GM06990 (cell line): ENCODE data around the gene GPR55.

Source experiments
- DNase-seq: peaks from one replicate; pipeline ENCODE4 v3.0.0-alpha.2; 2011; ENCODE audit not compliant: insufficient read length; ENCODE audit errors: extremely low read depth
- H3K27me3 ChIP-seq: replicated peaks from 2 replicates; pipeline ENCODE4 v1.6.0; 2011; ENCODE audit warnings: low read length; ENCODE audit not compliant: control insufficient read depth, insufficient read depth
- H3K36me3 ChIP-seq: 2 replicates; pipeline ENCODE4 v1.5.1; 2011; ENCODE audit warnings: low read length; ENCODE audit not compliant: control insufficient read depth, insufficient read depth
- H3K4me3 ChIP-seq: replicated peaks from 2 replicates; pipeline ENCODE4 v1.5.1; 2011; ENCODE audit warnings: low read depth, mild to moderate bottlenecking, control low read depth, low read length
- TF ChIP-seq, protein P1 (sequence below): IDR thresholded peaks from 2 replicates; pipeline ENCODE4 v1.5.1; 2011; ENCODE audit warnings: low read length, control low read depth, mild to moderate bottlenecking, inconsistent platforms; ENCODE audit not compliant: insufficient read depth, poor library complexity, severe bottlenecking

The GPR55 gene

DNA sequence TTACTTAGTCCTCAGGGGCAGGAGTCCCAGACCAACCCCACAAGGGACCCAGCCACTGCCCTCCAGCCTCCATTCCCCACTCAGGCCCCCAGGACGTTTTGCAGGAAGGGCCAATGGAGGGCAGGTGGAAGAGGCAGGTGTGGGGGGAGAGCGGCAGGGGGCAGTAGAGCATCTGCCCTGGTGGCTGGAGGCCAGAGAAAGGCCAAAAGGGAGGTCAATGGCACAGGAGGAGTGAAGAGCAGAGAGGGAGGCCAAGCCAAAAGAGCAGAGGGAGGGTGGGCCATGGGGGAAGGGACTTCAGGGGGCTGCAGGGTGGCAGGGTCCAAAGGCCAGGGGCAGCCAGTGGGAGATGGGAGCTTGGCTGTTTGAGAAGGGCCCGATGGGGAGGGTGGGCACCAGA lies 17.3 kb upstream of the GPR55 start:
- TF ChIP-seq, protein P1, sequence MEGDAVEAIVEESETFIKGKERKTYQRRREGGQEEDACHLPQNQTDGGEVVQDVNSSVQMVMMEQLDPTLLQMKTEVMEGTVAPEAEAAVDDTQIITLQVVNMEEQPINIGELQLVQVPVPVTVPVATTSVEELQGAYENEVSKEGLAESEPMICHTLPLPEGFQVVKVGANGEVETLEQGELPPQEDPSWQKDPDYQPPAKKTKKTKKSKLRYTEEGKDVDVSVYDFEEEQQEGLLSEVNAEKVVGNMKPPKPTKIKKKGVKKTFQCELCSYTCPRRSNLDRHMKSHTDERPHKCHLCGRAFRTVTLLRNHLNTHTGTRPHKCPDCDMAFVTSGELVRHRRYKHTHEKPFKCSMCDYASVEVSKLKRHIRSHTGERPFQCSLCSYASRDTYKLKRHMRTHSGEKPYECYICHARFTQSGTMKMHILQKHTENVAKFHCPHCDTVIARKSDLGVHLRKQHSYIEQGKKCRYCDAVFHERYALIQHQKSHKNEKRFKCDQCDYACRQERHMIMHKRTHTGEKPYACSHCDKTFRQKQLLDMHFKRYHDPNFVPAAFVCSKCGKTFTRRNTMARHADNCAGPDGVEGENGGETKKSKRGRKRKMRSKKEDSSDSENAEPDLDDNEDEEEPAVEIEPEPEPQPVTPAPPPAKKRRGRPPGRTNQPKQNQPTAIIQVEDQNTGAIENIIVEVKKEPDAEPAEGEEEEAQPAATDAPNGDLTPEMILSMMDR: peak; percentile 81
- no peaks in the 10 kb centered on the region; the same call in 1 of the 2 replicates for H3K36me3 ChIP-seq
- DNase-seq: no peak
- H3K27me3 ChIP-seq: no peaks in the 10 kb centered on the region
- H3K4me3 ChIP-seq: no peak overlapping the region

DNA sequence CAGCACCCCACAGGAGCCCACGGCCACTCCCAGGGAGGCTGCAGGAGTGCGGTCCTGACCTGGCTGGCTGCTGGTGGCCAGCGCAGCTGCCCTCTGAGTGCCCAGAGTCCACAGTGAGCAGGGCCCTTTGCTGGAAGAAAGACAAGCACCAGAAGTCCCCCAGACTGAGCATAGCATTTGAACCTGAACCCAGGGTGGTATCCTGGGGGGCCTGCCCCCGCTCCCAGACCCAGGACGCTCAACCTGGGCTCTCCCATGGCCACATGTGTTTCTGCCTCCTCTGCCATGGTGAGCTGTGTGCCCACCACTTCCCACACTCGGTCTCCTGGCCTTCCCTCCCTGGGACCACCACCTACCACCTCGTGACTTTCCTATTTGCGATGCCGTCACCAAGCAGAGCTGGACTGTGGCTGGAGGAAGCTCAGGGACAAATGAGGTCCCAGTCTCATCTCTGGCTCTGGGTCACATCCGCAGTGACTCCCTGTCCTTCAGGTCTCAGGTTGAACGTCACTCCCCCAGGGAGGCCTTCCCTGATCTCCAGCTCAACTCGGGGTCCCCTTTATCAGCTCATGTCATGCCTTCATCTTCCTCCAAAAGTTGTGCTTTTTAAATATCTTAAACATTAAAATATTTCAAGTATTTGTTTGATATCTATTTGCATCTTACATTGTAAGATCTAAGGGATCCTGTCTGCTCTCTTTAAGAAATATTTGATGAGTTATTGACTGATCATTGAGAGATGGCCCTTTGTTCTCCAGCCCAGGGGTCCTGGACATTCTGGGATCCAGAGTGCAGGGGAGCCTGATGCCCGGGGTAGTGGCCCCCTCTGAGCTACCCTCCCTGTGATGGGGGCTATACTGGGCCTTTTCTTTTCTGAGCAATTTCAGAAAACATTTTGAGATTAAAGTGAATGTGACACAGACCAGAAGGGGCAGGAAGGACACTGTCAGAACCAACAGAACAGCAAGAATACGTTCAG lies 16.4 kb upstream of the GPR55 start:
- Histone ChIP-seq H3K27me3 (no peaks in the 10 kb centered on the region), H3K36me3 (no peaks in the 10 kb centered on the region; the same call in 1 of the 2 replicates), H3K4me3 (no peak overlapping the region)
- TF ChIP-seq, protein P1: no peak
- DNase-seq: no peak

DNA sequence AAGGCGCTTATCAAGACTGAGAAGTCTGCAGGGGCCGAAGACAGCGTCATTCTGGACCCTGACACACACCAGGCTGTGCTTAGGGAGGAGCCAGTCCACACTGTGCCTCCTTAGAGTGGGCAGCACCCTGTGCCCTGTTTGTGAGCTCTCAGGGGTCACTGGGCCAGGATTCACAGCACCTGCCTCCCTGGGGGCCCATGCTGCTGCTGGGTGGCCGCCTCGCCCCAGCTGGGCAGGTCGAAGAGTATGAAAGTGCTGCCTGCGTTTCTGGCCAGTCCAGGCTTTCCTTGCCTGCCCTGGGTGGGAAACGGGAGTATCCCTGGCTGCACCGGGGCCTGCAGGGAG lies 15.4 kb upstream of the GPR55 start:
- TF ChIP-seq, protein P1: no peak
- DNase-seq: no peak
- Histone ChIP-seq H3K4me3 (no peak overlapping the region), H3K36me3 (no peaks in the 10 kb centered on the region; the same call in 1 of the 2 replicates), H3K27me3 (no peaks in the 10 kb centered on the region)

DNA sequence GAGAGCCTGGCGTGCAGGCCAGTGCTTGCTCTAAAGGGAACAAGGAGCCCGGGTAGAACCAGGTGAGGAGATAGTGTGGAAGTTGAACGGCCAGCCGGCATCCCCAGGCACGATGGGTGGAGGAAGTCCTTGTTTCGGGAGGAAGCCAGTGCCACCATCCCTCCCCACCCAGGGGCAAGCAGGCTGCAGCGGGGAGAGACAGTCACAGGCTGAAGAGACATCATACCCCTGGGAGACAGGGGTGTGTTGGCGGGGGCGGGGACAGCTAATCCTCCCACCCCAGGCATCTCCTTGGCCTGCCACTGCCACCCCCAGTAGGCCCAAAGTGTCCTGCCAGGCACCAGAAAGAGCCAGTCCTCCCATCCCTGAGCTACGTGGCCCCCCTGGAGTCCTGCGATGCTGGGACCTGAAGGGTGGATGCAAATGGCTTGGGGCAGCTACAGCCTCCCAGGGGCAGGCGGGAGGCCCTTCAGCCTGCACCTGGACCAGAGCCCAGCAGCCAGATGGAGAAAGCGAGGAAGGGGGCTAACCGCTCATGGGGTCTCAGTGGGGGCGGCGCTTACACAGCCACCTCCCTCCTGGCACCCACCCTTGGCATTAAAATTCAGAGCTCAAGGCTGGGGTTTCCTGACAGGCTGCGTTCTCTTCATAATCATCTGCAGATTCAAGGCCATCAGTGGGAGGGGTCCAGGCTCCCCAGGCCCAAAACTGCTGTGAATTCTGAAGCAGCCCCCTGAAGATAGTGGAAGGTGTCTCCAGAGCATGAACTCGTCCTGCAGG lies 14.8 kb upstream of the GPR55 start:
- Histone ChIP-seq H3K36me3 (no peaks in the 10 kb centered on the region), H3K27me3 (no peaks in the 10 kb centered on the region), H3K4me3 (no peak overlapping the region)
- DNase-seq: no peak
- TF ChIP-seq, protein P1: no peak

DNA sequence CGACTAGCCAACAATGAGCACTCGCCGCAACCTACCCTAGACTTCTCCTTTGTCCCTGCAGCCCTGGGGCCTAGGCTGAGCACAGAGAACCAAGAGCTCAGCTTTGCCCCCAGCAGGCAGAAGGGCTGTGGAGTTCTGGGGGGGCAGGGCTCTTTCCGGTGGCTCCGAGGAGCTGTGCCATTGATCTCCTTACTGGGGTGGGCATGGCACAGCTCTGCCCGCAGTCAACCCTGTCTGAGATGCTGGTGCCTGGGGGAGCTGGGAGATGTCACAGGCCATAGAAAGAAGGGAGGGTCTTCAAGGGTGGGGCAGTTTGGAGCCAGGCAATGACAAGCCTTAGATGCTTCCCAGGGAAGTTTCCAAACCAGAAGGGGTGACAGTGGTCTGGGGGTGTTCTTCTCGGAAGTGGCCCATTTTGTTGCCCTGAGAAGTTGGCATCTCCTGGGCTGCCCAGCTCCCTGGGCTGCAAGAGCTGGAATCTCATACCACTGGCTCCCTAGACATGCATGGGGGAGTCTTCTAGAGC lies 14.1 kb upstream of the GPR55 start:
- H3K27me3 ChIP-seq: no peaks in the 10 kb centered on the region
- TF ChIP-seq, protein P1: no peak
- no peak for DNase-seq
- no peak overlapping the region for H3K4me3 ChIP-seq
- H3K36me3 ChIP-seq: no peaks in the 10 kb centered on the region
